ENCODE data around the gene TACC3.

TACC3 gene

DNA sequence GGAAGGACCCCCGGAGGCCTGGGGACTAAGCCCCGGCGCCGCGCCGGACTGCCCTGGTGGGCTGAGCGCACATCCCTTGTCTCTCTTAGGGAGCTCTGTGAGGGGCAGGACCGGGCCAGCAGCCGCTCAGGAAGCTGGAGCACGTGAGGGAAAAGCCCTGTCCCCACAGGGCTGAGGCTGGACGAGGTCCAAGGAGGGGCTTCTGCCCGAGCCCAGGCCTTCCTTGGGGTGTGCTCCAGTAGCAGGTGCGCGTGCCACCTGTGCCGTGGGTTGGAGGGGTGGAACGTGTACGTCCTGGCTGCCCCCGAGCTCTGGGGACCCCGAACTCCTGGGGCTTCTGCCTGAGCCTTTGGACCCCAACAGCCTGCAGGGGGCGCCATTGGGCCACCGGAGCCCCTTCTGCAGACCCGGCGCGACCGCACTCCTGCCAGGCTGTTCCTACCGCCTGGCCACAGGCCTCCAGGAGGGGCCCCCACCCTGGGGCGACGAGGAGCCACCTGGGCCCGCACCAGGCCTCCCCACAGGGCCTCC, 27.2 kb downstream of the TACC3 start:
- peak; percentile 48 for DNase-seq

GRCh38 chr4:1749370-1749769, 28.0 kb downstream of the TACC3 start:
- DNase-seq, result no peak

DNA sequence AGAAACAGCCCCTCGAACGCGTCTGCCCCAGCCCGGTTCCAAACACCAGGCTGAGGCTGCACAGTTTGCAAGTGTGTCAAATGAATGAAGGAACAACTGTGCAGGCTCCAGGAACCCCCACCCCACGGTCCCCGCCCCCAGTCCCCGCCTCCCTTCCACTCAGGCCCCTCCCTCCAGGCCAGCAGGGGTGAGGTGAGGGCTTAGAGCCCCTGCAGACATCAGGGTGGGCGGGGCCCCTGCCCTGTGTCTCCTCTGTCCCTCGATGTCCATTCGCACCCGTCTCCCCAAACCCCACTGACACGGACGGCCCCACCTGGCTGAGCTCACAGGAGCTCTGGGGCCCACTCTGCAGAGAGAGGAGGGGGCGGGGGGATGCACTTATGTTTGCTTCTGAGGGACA, 28.5 kb downstream of the TACC3 start:
- DNase-seq, result no peak

- no peak for DNase-seq
Observed at GRCh38 chr4:1750381-1751154, 29.2 kb downstream of the TACC3 start.

- DNase-seq, result no peak
Observed at GRCh38 chr4:1751155-1751918, 30.0 kb downstream of the TACC3 start.

- no peak for DNase-seq
Observed at GRCh38 chr4:1751919-1752283, 30.6 kb downstream of the TACC3 start.

DNA sequence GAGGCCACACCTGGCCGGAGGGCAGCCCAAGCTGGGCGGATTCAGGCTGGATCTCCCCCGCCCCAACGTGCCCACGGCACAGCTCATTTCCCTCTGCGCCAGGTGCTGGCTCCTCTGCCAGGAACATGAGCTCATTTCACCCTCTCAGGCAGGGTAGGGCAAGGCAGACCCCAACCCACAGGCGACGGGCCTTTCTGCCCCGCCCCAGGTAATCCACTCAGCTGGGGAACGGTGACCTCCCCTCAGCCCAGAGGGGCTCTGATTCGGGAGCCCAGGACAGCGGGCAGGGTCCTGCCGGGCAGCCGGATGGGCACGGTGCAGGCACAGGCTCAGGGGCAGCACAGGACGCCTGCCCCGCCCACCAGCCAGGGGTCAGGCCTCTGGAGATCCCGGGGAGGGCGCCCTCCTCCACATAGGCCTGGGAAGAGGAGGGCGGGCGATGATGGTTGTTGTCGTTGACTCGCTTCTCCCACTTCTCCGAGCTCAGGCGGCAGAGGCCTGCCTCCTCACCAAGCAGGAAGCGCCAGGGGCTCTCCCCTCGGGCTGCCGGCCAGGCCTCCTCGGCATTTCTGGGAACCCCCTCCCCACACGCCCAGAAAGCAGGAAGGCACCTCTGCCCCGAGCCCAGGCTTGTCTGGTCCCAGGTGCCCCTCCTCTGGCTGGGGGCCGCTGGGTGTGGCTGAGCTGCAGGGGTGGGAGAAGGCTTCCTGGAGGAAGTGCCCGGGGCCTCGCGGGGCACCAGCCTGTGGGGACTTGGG, 31.1 kb downstream of the TACC3 start:
- DNase-seq, result no peak

GRCh38 chr4:1753294-1753696, 32.0 kb downstream of the TACC3 start:
- DNase-seq, result no peak

DNA sequence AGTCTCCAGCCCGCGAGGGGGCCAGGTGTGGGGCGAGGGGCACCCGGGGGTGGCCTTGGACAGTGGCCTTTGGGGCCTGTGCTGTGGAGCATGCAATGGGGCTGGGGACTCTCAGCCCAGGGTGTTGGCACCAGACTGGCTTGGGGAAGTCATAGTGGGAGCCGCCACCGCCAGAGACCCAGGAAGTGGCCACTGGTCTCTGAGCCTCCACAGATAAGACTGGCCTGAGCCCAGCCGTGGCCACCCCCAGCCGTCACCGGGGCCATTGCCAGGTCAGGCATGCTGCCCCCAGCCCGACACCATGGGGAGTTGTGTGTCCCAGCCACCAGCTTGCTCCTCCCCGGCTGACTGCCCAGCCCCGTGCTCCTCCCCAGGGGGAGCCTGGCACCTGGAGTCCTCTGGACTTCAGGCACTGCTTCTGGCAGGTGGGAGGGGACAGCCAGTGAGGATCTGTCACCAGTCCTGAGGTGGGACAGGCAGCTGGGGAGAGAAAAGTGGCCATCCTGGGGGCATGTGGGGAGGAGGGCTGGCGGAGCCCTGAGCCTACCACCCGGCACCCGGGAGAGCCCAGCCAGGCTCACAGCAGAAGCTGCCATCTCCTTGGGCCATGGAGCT, 32.5 kb downstream of the TACC3 start:
- no peak for DNase-seq

DNA sequence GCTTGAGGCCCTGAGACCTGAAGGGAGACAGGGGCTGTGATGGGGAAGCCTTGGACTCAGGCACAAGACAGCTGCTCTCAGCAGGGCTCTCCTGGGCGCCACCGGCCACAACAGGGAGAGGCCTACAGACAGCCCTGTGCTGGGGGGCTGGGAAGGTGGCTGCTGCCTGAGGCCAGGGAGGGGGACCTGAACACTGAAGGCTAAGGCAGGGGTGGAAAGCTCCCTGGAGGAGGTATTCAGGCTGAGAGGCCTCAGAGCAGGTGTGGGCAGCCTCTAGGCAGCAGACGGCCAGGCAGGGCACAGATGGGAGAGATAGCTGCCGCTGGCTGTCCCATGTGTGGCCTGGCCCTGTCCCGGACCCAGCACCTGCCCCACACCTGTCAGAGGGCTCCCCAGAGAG, 33.0 kb downstream of the TACC3 start:
- no peak for DNase-seq

DNA sequence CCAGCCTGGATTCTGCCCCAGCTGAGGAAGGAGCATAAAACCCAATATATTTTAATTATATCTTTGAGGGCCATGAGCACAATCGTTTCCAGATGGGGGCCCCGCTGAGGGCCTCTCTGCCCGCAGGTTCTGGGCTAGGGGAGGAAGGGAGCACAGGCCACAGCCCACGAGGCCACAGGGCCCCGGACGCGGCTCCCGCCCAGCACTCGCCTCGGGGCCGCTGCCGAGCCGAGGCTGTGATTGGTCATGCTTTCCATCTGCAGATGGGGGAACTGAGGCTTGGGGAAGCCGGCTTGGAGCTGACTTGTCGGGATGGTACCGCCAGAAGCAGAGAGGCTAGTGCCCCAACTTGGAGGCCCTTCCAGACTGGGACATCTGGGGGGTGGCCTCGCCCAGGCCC, 34.0 kb downstream of the TACC3 start:
- DNase-seq, result no peak

- no peak for DNase-seq
Observed at GRCh38 chr4:1756079-1756478, 34.8 kb downstream of the TACC3 start.

- DNase-seq, result no peak
Observed at GRCh38 chr4:1756893-1757779, 35.8 kb downstream of the TACC3 start.

GRCh38 chr4:1757836-1758235, 36.5 kb downstream of the TACC3 start:
- no peak for DNase-seq

DNA sequence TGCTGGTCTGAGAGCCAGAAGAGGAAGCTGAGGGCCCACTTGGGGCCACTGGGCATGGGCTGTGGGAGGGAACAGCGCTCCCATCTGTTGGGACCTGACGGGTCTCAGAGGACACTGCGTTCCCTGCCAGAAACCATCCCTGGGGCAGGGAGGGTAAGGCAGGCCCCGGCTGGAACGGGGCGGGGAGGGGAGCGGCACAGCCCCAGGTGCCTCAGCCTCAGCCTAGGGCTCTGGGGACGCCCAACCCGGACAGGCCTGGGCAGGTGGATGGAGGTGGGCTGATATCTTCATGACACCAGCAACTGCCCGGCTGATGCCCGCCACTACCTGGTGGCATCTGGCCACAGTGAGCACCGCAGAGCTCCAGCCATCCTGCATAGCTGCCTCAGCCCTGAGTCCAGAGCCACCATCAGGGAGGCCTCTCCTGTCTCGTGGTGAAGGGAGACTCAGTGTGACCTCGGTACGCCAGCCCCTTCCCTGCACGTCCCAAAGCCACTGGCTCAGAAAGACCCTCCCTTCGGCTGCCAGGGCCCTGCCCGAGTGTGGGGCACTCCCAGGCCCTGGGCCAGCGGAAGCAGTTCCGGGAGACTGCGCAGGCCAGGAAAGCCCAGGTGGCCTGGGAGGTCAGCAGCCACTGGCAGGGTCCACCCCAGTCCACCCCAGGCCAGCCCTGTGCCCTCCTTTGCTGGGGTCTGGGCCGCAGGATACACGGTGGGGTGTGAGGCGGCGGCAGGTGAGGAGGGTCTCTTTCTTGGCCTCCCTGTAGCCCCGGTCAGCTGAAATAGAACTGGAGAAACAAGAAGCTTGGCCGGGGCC, 37.2 kb downstream of the TACC3 start:
- no peak for DNase-seq

- no peak for DNase-seq
Observed at GRCh38 chr4:1759170-1759817, 38.0 kb downstream of the TACC3 start.

DNA sequence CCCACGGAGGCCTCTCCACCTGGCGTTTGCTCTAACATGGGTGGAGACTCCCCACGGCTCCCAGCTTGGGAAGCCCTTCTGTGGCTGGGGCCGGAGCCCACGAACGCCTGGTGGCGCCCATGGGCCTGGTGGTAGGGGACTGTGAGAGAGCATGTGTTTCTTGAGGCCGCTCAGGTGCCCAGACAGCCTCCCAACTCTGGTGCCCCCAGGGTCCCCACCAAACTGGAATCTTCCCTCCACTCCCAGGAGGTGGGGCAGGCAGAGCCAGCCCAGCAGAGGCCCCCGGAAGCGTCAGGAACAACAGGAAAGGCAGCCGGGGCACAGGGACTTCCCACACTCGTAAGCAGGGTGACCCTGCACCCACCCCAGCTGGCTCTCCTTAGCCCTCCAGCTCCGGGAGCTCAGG, 38.5 kb downstream of the TACC3 start:
- no peak for DNase-seq

GRCh38 chr4:1760521-1761071, 39.3 kb downstream of the TACC3 start:
- no peak for DNase-seq

- DNase-seq, result no peak
Observed at GRCh38 chr4:1761130-1761689, 39.9 kb downstream of the TACC3 start.
